ENCODE data around the gene PSMD11. TPM values are rescaled to one million over a fixed set of nuclear protein-coding genes. Genes with fewer than 3 reads are reported as not detected.

PSMD11 gene
- polyA plus RNA-seq, 1 donor (not counting 4 experiments of a cell fraction or from before 2014, with no cell fraction given): 103 TPM

- Histone ChIP-seq H2AFZ (ENCODE audit: control insufficient read depth, low read length) (no peak overlapping the region), H3K4me3 (ENCODE audit: control insufficient read depth in 2 of 3, extremely low read depth in 1 of 3, insufficient read depth in 2 of 3, low read depth in 1 of 3, low read length in 3 of 3) (no peak overlapping the region), H3K4me1 (ENCODE audit: control insufficient read depth, extremely low read depth, insufficient read depth, low read length) (peaks cover 61% of the 10 kb centered on the region), H3K36me3 (ENCODE audit: control insufficient read depth in 2 of 2, extremely low read depth in 1 of 2, insufficient read depth in 2 of 2, low read length in 2 of 2) (peaks cover 4 to 15% of the 10 kb centered on the region in 2 experiments), H3K79me2 (ENCODE audit: control insufficient read depth, insufficient read depth, low read length) (peaks cover 26% of the 10 kb centered on the region), H3K9me1 (ENCODE audit: control insufficient read depth, extremely low read depth, insufficient read depth, low read length) (peaks cover 4% of the 10 kb centered on the region), H4K20me1 (ENCODE audit: control insufficient read depth, extremely low read depth, insufficient read depth, low read length) (no peaks in the 10 kb centered on the region), H3K4me2 (ENCODE audit: control insufficient read depth, extremely low read depth, insufficient read depth, low read depth, low read length) (no peak overlapping the region), H3K9me3 (ENCODE audit: control insufficient read depth, low read depth, low read length) (no peaks in the 10 kb centered on the region), H3K9ac (ENCODE audit: control insufficient read depth, extremely low read depth, insufficient read depth, low read length) (no peak overlapping the region), H3K27me3 (ENCODE audit: control insufficient read depth, extremely low read depth, insufficient read depth, low read length) (no peaks in the 10 kb centered on the region), H3K27ac (ENCODE audit: control insufficient read depth, insufficient read depth, low read length) (no peak overlapping the region)
- TF ChIP-seq EZH2 (IDR thresholded peaks at IDR 0.05; ENCODE audit: low read length): no peak
- TF ChIP-seq CTCF (optimal IDR thresholded peaks at IDR 0.05 in 1 of 3, IDR thresholded peaks at IDR 0.05 in 1 of 3, conservative IDR thresholded peaks at IDR 0.05 in 1 of 3; ENCODE audit: extremely low read depth in 1 of 3, insufficient read depth in 2 of 3, low read length in 3 of 3): no peak
- FAIRE-seq (no peak), DNase-seq (ENCODE audit: low read depth, low spot score) (no peak)
- dilution Hi-C loops (cut with MboI; ENCODE audit: extremely low pct_ligation_motif_present, low sequenced_read_pairs): no loop called here
These were observed 49.3 kb downstream of the PSMD11 start for GRCh38 chr17:32493571-32493970.

- Histone ChIP-seq H4K20me1 (ENCODE audit: control insufficient read depth, extremely low read depth, insufficient read depth, low read length) (no peaks in the 10 kb centered on the region), H3K4me1 (ENCODE audit: control insufficient read depth, extremely low read depth, insufficient read depth, low read length) (peaks cover 57% of the 10 kb centered on the region), H3K27me3 (ENCODE audit: control insufficient read depth, extremely low read depth, insufficient read depth, low read length) (no peaks in the 10 kb centered on the region), H3K9me3 (ENCODE audit: control insufficient read depth, low read depth, low read length) (no peaks in the 10 kb centered on the region), H3K36me3 (ENCODE audit: control insufficient read depth in 2 of 2, extremely low read depth in 1 of 2, insufficient read depth in 2 of 2, low read length in 2 of 2) (peaks cover 4 to 10% of the 10 kb centered on the region in 2 experiments), H3K27ac (ENCODE audit: control insufficient read depth, insufficient read depth, low read length) (no peak overlapping the region), H3K9me1 (ENCODE audit: control insufficient read depth, extremely low read depth, insufficient read depth, low read length) (peaks cover 2% of the 10 kb centered on the region), H3K79me2 (ENCODE audit: control insufficient read depth, insufficient read depth, low read length) (peaks cover 21% of the 10 kb centered on the region), H3K4me3 (ENCODE audit: control insufficient read depth in 2 of 3, extremely low read depth in 1 of 3, insufficient read depth in 2 of 3, low read depth in 1 of 3, low read length in 3 of 3) (no peak overlapping the region), H3K4me2 (ENCODE audit: control insufficient read depth, extremely low read depth, insufficient read depth, low read depth, low read length) (no peak overlapping the region), H3K9ac (ENCODE audit: control insufficient read depth, extremely low read depth, insufficient read depth, low read length) (no peak overlapping the region), H2AFZ (ENCODE audit: control insufficient read depth, low read length) (no peak overlapping the region)
- dilution Hi-C loops (cut with MboI; ENCODE audit: extremely low pct_ligation_motif_present, low sequenced_read_pairs): no loop called here
- DNase-seq (ENCODE audit: low read depth, low spot score) (no peak), FAIRE-seq (no peak)
- TF ChIP-seq EZH2 (IDR thresholded peaks at IDR 0.05; ENCODE audit: low read length): no peak
- TF ChIP-seq CTCF (optimal IDR thresholded peaks at IDR 0.05 in 1 of 3, IDR thresholded peaks at IDR 0.05 in 1 of 3, conservative IDR thresholded peaks at IDR 0.05 in 1 of 3; ENCODE audit: extremely low read depth in 1 of 3, insufficient read depth in 2 of 3, low read length in 3 of 3): no peak
These were observed 49.7 kb downstream of the PSMD11 start for GRCh38 chr17:32493976-32494513.
